ENCODE measurements around the gene LRRC37A3. TPM values are rescaled to one million over a fixed set of nuclear protein-coding genes. Genes with fewer than 3 reads are reported as not detected.
A peak's percentile ranks its signal among the peaks of the same experiment; 100 is the strongest.
"Not testable (repeated sequence)": the region's sequence is repeated elsewhere in the genome, so short reads cannot be mapped to it uniquely, and the experiment has no call there.

Gene LRRC37A3
- total RNA-seq (2014; rRNA removed; shearing (Covaris generic); ENCODE audit: low replicate concordance): 9.6 and 13.9 TPM in 2 replicates

GRCh38 chr17:64919289-64920025 is at the start of gene LRRC37A3:
Gene LRRC37A3, minus strand, starts transcription at chr17:64919478. Its CDS starts 22,221 bp downstream, at chr17:64897257.
- in situ Hi-C loops (cut with HindIII; ENCODE audit: low pct_unique_long_range_greater_than_20kb, low sequenced_read_pairs): not testable (repeated sequence)
- DNase-seq (ENCODE audit: low read depth): peak; percentile 89

GRCh38 chr17:64965873-64966287 is 46.6 kb upstream of the LRRC37A3 start:
- in situ Hi-C loops (cut with HindIII; ENCODE audit: low pct_unique_long_range_greater_than_20kb, low sequenced_read_pairs): not testable (repeated sequence)
- peak; percentile 79 for DNase-seq (ENCODE audit: low read depth)

- DNase-seq (ENCODE audit: low read depth): peak; percentile 69
- in situ Hi-C loops (cut with HindIII; ENCODE audit: low pct_unique_long_range_greater_than_20kb, low sequenced_read_pairs): not testable (repeated sequence)
Observed at GRCh38 chr17:64965256-64965872, 46.1 kb upstream of the LRRC37A3 start.

GRCh38 chr17:64964796-64965195 is 45.5 kb upstream of the LRRC37A3 start:
- in situ Hi-C loops (cut with HindIII; ENCODE audit: low pct_unique_long_range_greater_than_20kb, low sequenced_read_pairs): no loop called here
- peak; percentile 74 for DNase-seq (ENCODE audit: low read depth)

- in situ Hi-C loops (cut with HindIII; ENCODE audit: low pct_unique_long_range_greater_than_20kb, low sequenced_read_pairs); DNase-seq (ENCODE audit: low read depth): not testable (repeated sequence)
Observed at GRCh38 chr17:64963814-64964213, 44.5 kb upstream of the LRRC37A3 start.

- peak; percentile 73 for DNase-seq (ENCODE audit: low read depth)
- in situ Hi-C loops (cut with HindIII; ENCODE audit: low pct_unique_long_range_greater_than_20kb, low sequenced_read_pairs): not testable (repeated sequence)
Observed at GRCh38 chr17:64961563-64962378, 42.5 kb upstream of the LRRC37A3 start.

- in situ Hi-C loops (cut with HindIII; ENCODE audit: low pct_unique_long_range_greater_than_20kb, low sequenced_read_pairs): no loop called here
- DNase-seq (ENCODE audit: low read depth): no peak
Observed at GRCh38 chr17:64951877-64952276, 32.6 kb upstream of the LRRC37A3 start.

GRCh38 chr17:64950871-64951270 is 31.6 kb upstream of the LRRC37A3 start:
- DNase-seq (ENCODE audit: low read depth): no peak
- in situ Hi-C loops (cut with HindIII; ENCODE audit: low pct_unique_long_range_greater_than_20kb, low sequenced_read_pairs): no loop called here

GRCh38 chr17:64947152-64947551 is 27.9 kb upstream of the LRRC37A3 start:
- DNase-seq (ENCODE audit: low read depth): no peak
- in situ Hi-C loops (cut with HindIII; ENCODE audit: low pct_unique_long_range_greater_than_20kb, low sequenced_read_pairs): no loop called here

- in situ Hi-C loops (cut with HindIII; ENCODE audit: low pct_unique_long_range_greater_than_20kb, low sequenced_read_pairs): no loop called here
Observed at GRCh38 chr17:64941761-64942160, 22.5 kb upstream of the LRRC37A3 start.

GRCh38 chr17:64941045-64941444 is 21.8 kb upstream of the LRRC37A3 start:
- DNase-seq (ENCODE audit: low read depth): no peak
- in situ Hi-C loops (cut with HindIII; ENCODE audit: low pct_unique_long_range_greater_than_20kb, low sequenced_read_pairs): no loop called here

More at GRCh38 chr17:64941761-64942160, 22.5 kb upstream of the LRRC37A3 start:
- DNase-seq (ENCODE audit: low read depth): no peak

- no peak for DNase-seq (ENCODE audit: low read depth)
- in situ Hi-C loops (cut with HindIII; ENCODE audit: low pct_unique_long_range_greater_than_20kb, low sequenced_read_pairs): no loop called here
Observed at GRCh38 chr17:64940055-64940454, 20.8 kb upstream of the LRRC37A3 start.

GRCh38 chr17:64938925-64939474 is 19.7 kb upstream of the LRRC37A3 start:
- peak; percentile 66 for DNase-seq (ENCODE audit: low read depth)
- in situ Hi-C loops (cut with HindIII; ENCODE audit: low pct_unique_long_range_greater_than_20kb, low sequenced_read_pairs): no loop called here

- in situ Hi-C loops (cut with HindIII; ENCODE audit: low pct_unique_long_range_greater_than_20kb, low sequenced_read_pairs): no loop called here
- DNase-seq (ENCODE audit: low read depth): no peak
Observed at GRCh38 chr17:64938290-64938689, 19.0 kb upstream of the LRRC37A3 start.

GRCh38 chr17:64936117-64936516 is 16.8 kb upstream of the LRRC37A3 start:
- DNase-seq (ENCODE audit: low read depth): no peak
- in situ Hi-C loops (cut with HindIII; ENCODE audit: low pct_unique_long_range_greater_than_20kb, low sequenced_read_pairs): no loop called here

GRCh38 chr17:64934284-64934778 is 15.1 kb upstream of the LRRC37A3 start:
- DNase-seq (ENCODE audit: low read depth); in situ Hi-C loops (cut with HindIII; ENCODE audit: low pct_unique_long_range_greater_than_20kb, low sequenced_read_pairs): not testable (repeated sequence)

- in situ Hi-C loops (cut with HindIII; ENCODE audit: low pct_unique_long_range_greater_than_20kb, low sequenced_read_pairs): not testable (repeated sequence)
Observed at GRCh38 chr17:64932850-64933249, 13.6 kb upstream of the LRRC37A3 start.

GRCh38 chr17:64930374-64930773 is 11.1 kb upstream of the LRRC37A3 start:
- in situ Hi-C loops (cut with HindIII; ENCODE audit: low pct_unique_long_range_greater_than_20kb, low sequenced_read_pairs): not testable (repeated sequence)
- peak; percentile 28 for DNase-seq (ENCODE audit: low read depth)

More at GRCh38 chr17:64932850-64933249, 13.6 kb upstream of the LRRC37A3 start:
- not testable (repeated sequence) for DNase-seq (ENCODE audit: low read depth)
